ENCODE data around the gene KMT5B. TPM values are rescaled to one million over a fixed set of nuclear protein-coding genes. Genes with fewer than 3 reads are reported as not detected.

KMT5B gene
- total RNA-seq, 1 experiment from 2014 or later: 39.2 TPM

GRCh38 chr11:68137833-68138232 is 75.3 kb downstream of the KMT5B start:
- Mint-ChIP-seq H3K36me3 (ENCODE audit: insufficient read depth, unreplicated experiment) (peaks cover 9% of the 10 kb centered on the region), H3K4me3 (ENCODE audit: low read depth, unreplicated experiment) (no peak overlapping the region), H3K27ac (ENCODE audit: unreplicated experiment) (no peak overlapping the region), H3K9me3 (ENCODE audit: low read depth, unreplicated experiment) (peaks cover 2% of the 10 kb centered on the region), H3K27me3 (ENCODE audit: unreplicated experiment) (no peaks in the 10 kb centered on the region), H3K4me1 (ENCODE audit: low read depth, unreplicated experiment) (peaks cover 23% of the 10 kb centered on the region)
- TF ChIP-seq CTCF (IDR thresholded peaks at IDR 0.05; ENCODE audit: unreplicated experiment): no peak
- intact Hi-C loops (cut with micrococcal nuclease; ENCODE audit: unreplicated experiment): no loop called here
- BruUV-seq (replicated peaks): no TSS peak
- DNase-seq: no peak
- CTCF ChIA-PET: no interaction called here

- intact Hi-C loops (cut with micrococcal nuclease; ENCODE audit: unreplicated experiment): no loop called here
- peaks cover 10% of the 10 kb centered on the region for H3K9me3 Mint-ChIP-seq (ENCODE audit: low read depth, unreplicated experiment)
- no peak overlapping the region for H3K27ac Mint-ChIP-seq (ENCODE audit: unreplicated experiment)
- no peaks in the 10 kb centered on the region for H3K27me3 Mint-ChIP-seq (ENCODE audit: unreplicated experiment)
- H3K4me1 Mint-ChIP-seq (ENCODE audit: low read depth, unreplicated experiment): peaks cover 20% of the 10 kb centered on the region
- CTCF ChIA-PET: interaction anchor here (1.5 kb wide), 1 partner anchor 10 kb away, joined by 3 read pairs; no protein-coding TSS in a partner anchor
- H3K4me3 Mint-ChIP-seq (ENCODE audit: low read depth, unreplicated experiment): no peak overlapping the region
- no TSS peak for BruUV-seq (replicated peaks)
- DNase-seq: no peak
- peaks cover 12% of the 10 kb centered on the region for H3K36me3 Mint-ChIP-seq (ENCODE audit: insufficient read depth, unreplicated experiment)
- TF ChIP-seq CTCF (IDR thresholded peaks at IDR 0.05; ENCODE audit: unreplicated experiment): no peak
Observed at GRCh38 chr11:68136866-68137265, 76.2 kb downstream of the KMT5B start.

- H3K27ac Mint-ChIP-seq (ENCODE audit: unreplicated experiment): no peak overlapping the region
- no peak for DNase-seq
- H3K36me3 Mint-ChIP-seq (ENCODE audit: insufficient read depth, unreplicated experiment): peaks cover 15% of the 10 kb centered on the region
- TF ChIP-seq CTCF (IDR thresholded peaks at IDR 0.05; ENCODE audit: unreplicated experiment): no peak
- H3K9me3 Mint-ChIP-seq (ENCODE audit: low read depth, unreplicated experiment): peaks cover 11% of the 10 kb centered on the region
- H3K27me3 Mint-ChIP-seq (ENCODE audit: unreplicated experiment): no peaks in the 10 kb centered on the region
- H3K4me3 Mint-ChIP-seq (ENCODE audit: low read depth, unreplicated experiment): no peak overlapping the region
- no TSS peak for BruUV-seq (replicated peaks)
- intact Hi-C loops (cut with micrococcal nuclease; ENCODE audit: unreplicated experiment): no loop called here
- CTCF ChIA-PET: no interaction called here
- H3K4me1 Mint-ChIP-seq (ENCODE audit: low read depth, unreplicated experiment): peaks cover 3% of the 10 kb centered on the region
Observed at GRCh38 chr11:68135161-68135560, 77.9 kb downstream of the KMT5B start.

- Mint-ChIP-seq H3K4me3 (ENCODE audit: low read depth, unreplicated experiment) (no peak overlapping the region), H3K27ac (ENCODE audit: unreplicated experiment) (no peak overlapping the region), H3K4me1 (ENCODE audit: low read depth, unreplicated experiment) (peaks cover 13% of the 10 kb centered on the region), H3K9me3 (ENCODE audit: low read depth, unreplicated experiment) (peaks cover 16% of the 10 kb centered on the region), H3K36me3 (ENCODE audit: insufficient read depth, unreplicated experiment) (peaks cover 19% of the 10 kb centered on the region), H3K27me3 (ENCODE audit: unreplicated experiment) (no peaks in the 10 kb centered on the region)
- intact Hi-C loops (cut with micrococcal nuclease; ENCODE audit: unreplicated experiment): no loop called here
- no TSS peak for BruUV-seq (replicated peaks)
- TF ChIP-seq CTCF (IDR thresholded peaks at IDR 0.05; ENCODE audit: unreplicated experiment): no peak
- CTCF ChIA-PET: interaction anchor here (0.6 kb wide), 1 partner anchor 63 kb away, joined by 4 read pairs; no protein-coding TSS in a partner anchor
- DNase-seq: no peak
Observed at GRCh38 chr11:68133761-68134160, 79.3 kb downstream of the KMT5B start.
